ENCODE results near the gene TMEFF1. TPM values are rescaled to one million over a fixed set of nuclear protein-coding genes. Genes with fewer than 3 reads are reported as not detected.
A peak's percentile ranks its signal among the peaks of the same experiment; 100 is the strongest.

The TMEFF1 gene
- total RNA-seq, 1 experiment from 2014 or later = 65.5 TPM

DNA sequence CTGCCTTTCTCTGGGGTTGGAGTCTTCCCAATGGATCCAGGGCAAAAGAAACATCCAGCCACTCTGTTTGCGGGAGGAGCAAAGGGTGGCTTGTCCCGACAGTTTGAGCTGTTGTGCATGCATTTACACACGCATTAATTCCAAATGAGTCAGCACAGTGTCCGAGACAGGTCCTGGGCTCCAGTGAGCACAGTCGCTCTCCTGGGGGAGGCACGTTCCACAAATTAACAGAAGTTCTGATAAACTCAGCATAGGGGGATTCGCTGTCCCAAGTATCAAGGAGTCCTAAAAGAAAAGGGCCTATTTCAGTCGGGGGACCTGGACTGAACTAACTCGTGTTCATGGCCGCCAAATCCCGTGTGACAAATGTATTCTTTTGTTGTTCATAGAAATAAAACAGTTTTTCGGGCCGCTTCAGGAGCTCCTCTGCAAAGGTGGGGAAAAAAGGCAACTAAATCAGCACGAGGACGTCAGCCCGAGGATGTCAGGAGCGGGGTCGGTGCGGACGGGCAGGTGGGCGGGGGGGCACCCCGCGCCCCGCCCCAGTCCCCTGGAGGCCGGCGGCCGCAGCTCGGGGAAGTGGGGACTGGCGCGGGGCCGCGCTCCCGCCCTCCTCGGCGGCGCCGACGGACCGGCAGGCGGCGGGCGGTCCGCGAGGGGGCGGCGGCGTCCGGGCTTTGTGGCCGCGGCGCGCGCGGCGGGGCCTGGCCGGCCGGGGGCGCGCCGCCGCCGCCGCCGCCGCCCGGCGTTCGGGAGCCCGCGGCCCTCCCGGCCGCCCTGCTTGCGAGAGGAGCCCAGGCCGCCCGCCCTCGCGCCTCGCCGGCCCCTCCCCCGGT lies 46.2 kb upstream of the TMEFF1 start, which contains the start of gene MSANTD3:
Gene MSANTD3, plus strand, starts transcription at position 614 of the 836 bp plus-strand sequence. CDS start 14,796 bp downstream, outside the sequence.
- peaks cover 6% of the 10 kb centered on the region; the same call in 1 of the 2 replicates for H3K4me1 ChIP-seq (ENCODE audit: insufficient read depth, low read length)
- no peak within 1 kb of the TSS for H2AK5ac ChIP-seq (ENCODE audit: insufficient read length, low read length)
- 0 out of 2 replicates have a peak, but pooled peaks cover 1% of the 10 kb centered on the region for H3K27me3 Mint-ChIP-seq (ENCODE audit: low read depth)
- H3K4me2 ChIP-seq (ENCODE audit: insufficient read depth, insufficient read length, low read length) = peak within 1 kb of the TSS; percentile 100
- peak within 1 kb of the TSS; percentile 76; the same call in 1 of the 2 replicates for H2BK15ac ChIP-seq (ENCODE audit: low read depth, low read length)
- H3K36me3 Mint-ChIP-seq (ENCODE audit: insufficient read depth in 1 of 3, low read depth in 3 of 3) = peaks cover 8 to 21% (median 11%) of the 10 kb centered on the region in 3 experiments
- peaks cover 6% of the 10 kb centered on the region; the same call in 1 of the 2 replicates for H3K79me2 ChIP-seq (ENCODE audit: insufficient read depth, low read length)
- peak within 1 kb of the TSS; percentile 98 for H3K56ac ChIP-seq (ENCODE audit: insufficient read length, low read depth, low read length)
- no peaks in the 10 kb centered on the region for H3K27me3 ChIP-seq (ENCODE audit: insufficient read depth, low read length)
- peak within 1 kb of the TSS; percentile 84 for H3K18ac ChIP-seq (ENCODE audit: insufficient read length, low read depth, low read length)
- peak within 1 kb of the TSS; percentile 97 for H3K14ac ChIP-seq (ENCODE audit: insufficient read depth, low read length)
- peak within 1 kb of the TSS; percentile 90 to 94 for H3K4me3 Mint-ChIP-seq
- H3K9ac ChIP-seq (ENCODE audit: extremely low read depth, insufficient read length, low read length) = peak within 1 kb of the TSS; percentile 94
- H4K20me1 ChIP-seq (ENCODE audit: control insufficient read depth, insufficient read depth, insufficient read length) = no peaks in the 10 kb centered on the region
- peak within 1 kb of the TSS; percentile 85 for H3K27ac ChIP-seq (ENCODE audit: insufficient read length, low read depth, low read length)
- H4K91ac ChIP-seq (ENCODE audit: insufficient read length, low read depth, low read length) = no peak within 1 kb of the TSS
- peaks cover 13% of the 10 kb centered on the region for H3K23me2 ChIP-seq (ENCODE audit: insufficient read length, low read depth, low read length, poor library complexity, severe bottlenecking)
- no peaks in the 10 kb centered on the region for H3K9me3 Mint-ChIP-seq
- WGBS (ENCODE audit: extremely low coverage, insufficient read length, low lambda C conversion rate) = no CpG with 5 or more reads among the region's 80 CpGs
- peaks cover 7% of the 10 kb centered on the region for H3K79me1 ChIP-seq (ENCODE audit: insufficient read depth, low read depth, low read length, poor library complexity, severe bottlenecking)
- DNase-seq = peak; percentile 57
- H3T11ph ChIP-seq (ENCODE audit: low read length) = peak within 1 kb of the TSS; percentile 29
- no peaks in the 10 kb centered on the region for H3K9me3 ChIP-seq (ENCODE audit: control insufficient read depth, low read depth, low read length)
- H2BK20ac ChIP-seq (ENCODE audit: low read depth, low read length, poor library complexity, severe bottlenecking) = no peak within 1 kb of the TSS
- H3K4ac ChIP-seq (ENCODE audit: low read depth, low read length) = 0 out of 2 replicates have a peak within 1 kb of the TSS, but pooled peaks have one; percentile 83
- H4K8ac ChIP-seq (replicated peaks; ENCODE audit: insufficient read length, low read depth, low read length) = peak within 1 kb of the TSS; percentile 98
- H3K23ac ChIP-seq (ENCODE audit: insufficient read length, low read depth, low read length) = no peak within 1 kb of the TSS
- H4K5ac ChIP-seq (ENCODE audit: insufficient read length, low read depth, low read length) = peak within 1 kb of the TSS; percentile 93
- TF ChIP-seq, protein P1, sequence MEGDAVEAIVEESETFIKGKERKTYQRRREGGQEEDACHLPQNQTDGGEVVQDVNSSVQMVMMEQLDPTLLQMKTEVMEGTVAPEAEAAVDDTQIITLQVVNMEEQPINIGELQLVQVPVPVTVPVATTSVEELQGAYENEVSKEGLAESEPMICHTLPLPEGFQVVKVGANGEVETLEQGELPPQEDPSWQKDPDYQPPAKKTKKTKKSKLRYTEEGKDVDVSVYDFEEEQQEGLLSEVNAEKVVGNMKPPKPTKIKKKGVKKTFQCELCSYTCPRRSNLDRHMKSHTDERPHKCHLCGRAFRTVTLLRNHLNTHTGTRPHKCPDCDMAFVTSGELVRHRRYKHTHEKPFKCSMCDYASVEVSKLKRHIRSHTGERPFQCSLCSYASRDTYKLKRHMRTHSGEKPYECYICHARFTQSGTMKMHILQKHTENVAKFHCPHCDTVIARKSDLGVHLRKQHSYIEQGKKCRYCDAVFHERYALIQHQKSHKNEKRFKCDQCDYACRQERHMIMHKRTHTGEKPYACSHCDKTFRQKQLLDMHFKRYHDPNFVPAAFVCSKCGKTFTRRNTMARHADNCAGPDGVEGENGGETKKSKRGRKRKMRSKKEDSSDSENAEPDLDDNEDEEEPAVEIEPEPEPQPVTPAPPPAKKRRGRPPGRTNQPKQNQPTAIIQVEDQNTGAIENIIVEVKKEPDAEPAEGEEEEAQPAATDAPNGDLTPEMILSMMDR (conservative IDR thresholded peaks at IDR 0.05) = no peak
- H2BK5ac ChIP-seq (ENCODE audit: insufficient read length, low read length) = peak within 1 kb of the TSS; percentile 82
- peak within 1 kb of the TSS; percentile 91 to 97 (median 96) for H3K27ac Mint-ChIP-seq
- H2BK120ac ChIP-seq (ENCODE audit: low read depth, low read length, poor library complexity, severe bottlenecking) = peak within 1 kb of the TSS; percentile 89
- peaks cover 33 to 41% of the 10 kb centered on the region in 2 experiments for H3K4me1 Mint-ChIP-seq
- peak within 1 kb of the TSS; percentile 97 for H2AFZ ChIP-seq (ENCODE audit: low read length)
- H2BK12ac ChIP-seq (ENCODE audit: insufficient read length, low read depth, low read length) = no peak within 1 kb of the TSS
